22Rv1 (cell line): ENCODE results near the gene EDIL3.

Experiments
- CTCF ChIP-seq: fragments of 450-650 bp; IDR thresholded peaks from 2 replicates; pipeline ENCODE4 v1.5.1; 2017; ENCODE audit warnings: mild to moderate bottlenecking
- ZFX ChIP-seq: fragments of 450-650 bp; IDR thresholded peaks from 2 replicates; pipeline ENCODE4 v1.6.1; 2017; ENCODE audit warnings: antibody characterized with exemption, borderline replicate concordance

GRCh38 chr5:84014966-84015365, 369.7 kb downstream of the EDIL3 start:
- TF ChIP-seq CTCF (no peak), ZFX (no peak)
